ENCODE results near the gene KLF12. TPM values are rescaled to one million over a fixed set of nuclear protein-coding genes. Genes with fewer than 3 reads are reported as not detected.

KLF12 gene
- total RNA-seq (2021; ENCODE audit: unreplicated experiment) (7.8 TPM), Bru-seq, nascent RNA (percentile 63 among the genes with signal in this experiment), BruChase-seq, experiment 1, labeled RNA remaining after a 6-hour chase (percentile 51 among the genes with signal in this experiment), BruChase-seq, experiment 2, labeled RNA remaining after a 2-hour chase (percentile 54 among the genes with signal in this experiment)
- 1.6 and 2.5 TPM in 2 replicates for polyA plus RNA-seq (2012)
- long read RNA-seq, partial matches to known transcripts, result 2 of 7 reads
- long read RNA-seq, other reads (novel, unspliced or antisense), result 5 of 7 reads

DNA sequence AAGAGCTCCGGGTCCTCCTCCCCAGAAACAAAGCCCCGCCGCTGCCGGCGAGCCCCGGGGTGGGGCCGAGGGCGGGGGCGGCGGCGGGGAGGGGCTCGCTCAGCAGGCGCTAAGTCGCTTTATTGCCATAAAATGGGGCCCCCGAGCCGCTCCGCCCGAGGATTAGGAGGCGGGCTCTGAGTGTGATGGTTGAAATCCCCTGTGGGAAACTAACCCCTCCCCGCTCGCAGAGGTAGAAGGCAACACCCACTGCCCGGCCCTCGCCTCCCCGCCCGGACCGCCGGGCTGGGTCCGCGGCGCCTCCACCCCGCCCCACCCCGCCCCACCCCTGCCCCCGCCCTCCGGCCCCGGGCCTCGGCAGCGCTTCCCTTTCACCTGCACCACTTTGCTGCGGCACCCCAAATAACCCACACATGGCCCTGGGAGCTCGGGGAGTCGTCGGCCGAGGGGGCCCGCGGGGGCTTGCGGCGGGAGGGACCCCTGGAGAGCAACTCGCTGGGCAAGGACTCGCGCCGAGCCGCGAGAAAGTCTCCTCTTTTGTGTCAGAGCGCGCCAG is at the start of gene KLF12:
Gene KLF12, minus strand, starts transcription at position 184 of the 556 bp plus-strand sequence.
- peak within 1 kb of the TSS; percentile 96 for H3K4me2 ChIP-seq (ENCODE audit: low read length)
- ATAC-seq (peak; percentile 80), DNase-seq (ENCODE audit: low read depth, low spot score) (peak; percentile 60)
- peak within 1 kb of the TSS; percentile 56 to 68 for H3K4me3 ChIP-seq (replicated peaks in 1 of 2; ENCODE audit: low read depth in 1 of 2, low read length in 2 of 2)
- H3K27me3 ChIP-seq (ENCODE audit: insufficient read depth, low read length), result no peaks in the 10 kb centered on the region
- intact Hi-C loops (cut with micrococcal nuclease), result loop anchor here (5.0 to 10.0 kb wide), 2 partner anchors 279 to 1407 kb away; partner anchors contain the start of genes BORA and MZT1
- no peaks in the 10 kb centered on the region for H3K9me3 ChIP-seq (ENCODE audit: control insufficient read depth in 1 of 2, insufficient read depth in 1 of 2, low read depth in 1 of 2, low read length in 2 of 2)
- TF ChIP-seq EGR1 (IDR thresholded peaks at IDR 0.05; ENCODE audit: low read depth) (0 out of 2 replicates have a peak, but pooled peaks have one; percentile 26), CTCF (IDR thresholded peaks at IDR 0.05 in 2 of 3, conservative IDR thresholded peaks at IDR 0.05 in 1 of 3; ENCODE audit: borderline replicate concordance in 1 of 3, insufficient read depth in 1 of 3, low read depth in 2 of 3, low read length in 2 of 3) (no peak), FOSL1 (IDR thresholded peaks at IDR 0.05; ENCODE audit: low read depth) (no peak), CBX3 (IDR thresholded peaks at IDR 0.05; ENCODE audit: low read depth) (no peak), ELF1 (IDR thresholded peaks at IDR 0.05; ENCODE audit: borderline replicate concordance, low read depth) (no peak)
- peak within 1 kb of the TSS; percentile 91 for H2AFZ ChIP-seq (ENCODE audit: low read depth, low read length, poor library complexity, severe bottlenecking)
- peaks cover 15 to 30% of the 10 kb centered on the region in 2 experiments for H3K4me1 ChIP-seq (ENCODE audit: control insufficient read depth in 1 of 2, insufficient read depth in 2 of 2, low read length in 2 of 2)
- POLR2A ChIA-PET, result no interaction called here
- H3K9ac ChIP-seq (ENCODE audit: low read length), result peak within 1 kb of the TSS; percentile 64
- H4K20me1 ChIP-seq (ENCODE audit: insufficient read depth), result no peaks in the 10 kb centered on the region
- BruUV-seq (replicated peaks), result no TSS peak
- no peaks in the 10 kb centered on the region for H3K9me2 ChIP-seq (ENCODE audit: insufficient read depth)
- H3K36me3 ChIP-seq (ENCODE audit: control insufficient read depth in 1 of 2, insufficient read depth in 2 of 2, low read length in 2 of 2), result no peaks in the 10 kb centered on the region
- RAD21 ChIA-PET (ENCODE audit: low non-redundant PET in 1 of 2, low total read pairs in 2 of 2, uncharacterized antibody in 2 of 2, unreplicated experiment in 2 of 2), result no interaction called here
- CTCF ChIA-PET, result no interaction called here
- peak within 1 kb of the TSS; percentile 83 for H3K27ac ChIP-seq (ENCODE audit: low read depth, low read length)
- 0 out of 2 replicates have a peak, but pooled peaks cover 4% of the 10 kb centered on the region for H3K79me2 ChIP-seq (ENCODE audit: insufficient read depth, low read length)

GRCh38 chr13:74182491-74182890 is 48.3 kb upstream of the KLF12 start:
- H3K9me2 ChIP-seq (ENCODE audit: insufficient read depth), result no peaks in the 10 kb centered on the region
- no peaks in the 10 kb centered on the region for H4K20me1 ChIP-seq (ENCODE audit: insufficient read depth)
- ATAC-seq, result no peak
- POLR2A ChIA-PET, result no interaction called here
- H3K79me2 ChIP-seq (ENCODE audit: insufficient read depth, low read length), result no peaks in the 10 kb centered on the region
- H3K36me3 ChIP-seq (ENCODE audit: control insufficient read depth in 1 of 2, insufficient read depth in 2 of 2, low read length in 2 of 2), result no peaks in the 10 kb centered on the region
- H2AFZ ChIP-seq (ENCODE audit: low read depth, low read length, poor library complexity, severe bottlenecking), result no peak overlapping the region
- CTCF ChIA-PET, result no interaction called here
- no TSS peak for BruUV-seq (replicated peaks)
- H3K4me1 ChIP-seq (ENCODE audit: control insufficient read depth in 1 of 2, insufficient read depth in 2 of 2, low read length in 2 of 2), result peaks cover 0 to 1% of the 10 kb centered on the region in 2 experiments; a peak in 1 of 4 replicates
- H3K9me3 ChIP-seq (ENCODE audit: control insufficient read depth in 1 of 2, insufficient read depth in 1 of 2, low read depth in 1 of 2, low read length in 2 of 2), result no peaks in the 10 kb centered on the region
- no peak overlapping the region for H3K9ac ChIP-seq (ENCODE audit: low read length)
- no peak for DNase-seq (ENCODE audit: low read depth, low spot score)
- no peak overlapping the region for H3K4me2 ChIP-seq (ENCODE audit: low read length)
- no peaks in the 10 kb centered on the region for H3K27me3 ChIP-seq (ENCODE audit: insufficient read depth, low read length)
- no peak overlapping the region for H3K27ac ChIP-seq (ENCODE audit: low read depth, low read length)
- RAD21 ChIA-PET (ENCODE audit: low non-redundant PET in 1 of 2, low total read pairs in 2 of 2, uncharacterized antibody in 2 of 2, unreplicated experiment in 2 of 2), result no interaction called here
- H3K4me3 ChIP-seq (replicated peaks in 1 of 2; ENCODE audit: low read depth in 1 of 2, low read length in 2 of 2), result no peak overlapping the region
- intact Hi-C loops (cut with micrococcal nuclease), result no loop called here
- no peak for TF ChIP-seq SRF (IDR thresholded peaks at IDR 0.05; ENCODE audit: low read depth)
- TF ChIP-seq FOSL1 (IDR thresholded peaks at IDR 0.05; ENCODE audit: low read depth), result no peak
- TF ChIP-seq JUND (IDR thresholded peaks at IDR 0.05), result no peak
- TF ChIP-seq CEBPB (IDR thresholded peaks at IDR 0.05; ENCODE audit: low read depth), result no peak
- TF ChIP-seq, protein P1, sequence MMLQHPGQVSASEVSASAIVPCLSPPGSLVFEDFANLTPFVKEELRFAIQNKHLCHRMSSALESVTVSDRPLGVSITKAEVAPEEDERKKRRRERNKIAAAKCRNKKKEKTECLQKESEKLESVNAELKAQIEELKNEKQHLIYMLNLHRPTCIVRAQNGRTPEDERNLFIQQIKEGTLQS (IDR thresholded peaks at IDR 0.05), result no peak

All from HCT116 (cell line).